Activated CD8-positive, alpha-beta memory T cell treated with anti-CD3 and anti-CD28 coated beads for 4 hours (primary cell): ENCODE measurements around the gene SP140.
A peak's percentile ranks its signal among the peaks of the same experiment; 100 is the strongest.
"Not testable (repeated sequence)": the region's sequence is repeated elsewhere in the genome, so short reads cannot be mapped to it uniquely, and the experiment has no call there.

Experiments used
- DNase-seq, 2 donors: peaks; one replicate each; pipeline ENCODE4 v3.0.0-alpha.2; 2020; ENCODE audit warnings: low read depth in 2 of 2

Gene SP140

GRCh38 chr2:230286048-230286447 lies 60.5 kb downstream of the SP140 start:
- no peak for DNase-seq

- DNase-seq = not testable (repeated sequence)
These were observed 63.8 kb downstream of the SP140 start for GRCh38 chr2:230289311-230289710.

GRCh38 chr2:230295192-230295591 lies 69.7 kb downstream of the SP140 start:
- DNase-seq = no peak

GRCh38 chr2:230296917-230297316 lies 71.4 kb downstream of the SP140 start:
- no peak for DNase-seq

- no peak for DNase-seq
These were observed 74.1 kb downstream of the SP140 start for GRCh38 chr2:230299618-230300017.

GRCh38 chr2:230305416-230306275 lies 80.1 kb downstream of the SP140 start:
- DNase-seq = no peak

GRCh38 chr2:230306474-230306873 lies 80.9 kb downstream of the SP140 start:
- no peak for DNase-seq

GRCh38 chr2:230307485-230307884 lies 81.9 kb downstream of the SP140 start:
- no peak for DNase-seq

- DNase-seq = no peak
These were observed 83.0 kb downstream of the SP140 start for GRCh38 chr2:230308402-230309000.

- DNase-seq = not testable (repeated sequence)
These were observed 85.3 kb downstream of the SP140 start for GRCh38 chr2:230310792-230311191.

- not testable (repeated sequence) for DNase-seq
These were observed 86.1 kb downstream of the SP140 start for GRCh38 chr2:230311634-230312033.

- no peak for DNase-seq
These were observed 87.1 kb downstream of the SP140 start for GRCh38 chr2:230312638-230313037.

- no peak for DNase-seq
These were observed 91.8 kb downstream of the SP140 start for GRCh38 chr2:230317366-230317765.

GRCh38 chr2:230318190-230319121 lies 92.9 kb downstream of the SP140 start:
- DNase-seq = no peak

GRCh38 chr2:230319211-230319862 lies 93.8 kb downstream of the SP140 start:
- peak; percentile 19 to 57 for DNase-seq

GRCh38 chr2:230321031-230321430 lies 95.5 kb downstream of the SP140 start:
- no peak for DNase-seq

GRCh38 chr2:230322561-230323384 lies 97.2 kb downstream of the SP140 start:
- DNase-seq = no peak

GRCh38 chr2:230323385-230324106 lies 98.0 kb downstream of the SP140 start:
- no peak for DNase-seq

GRCh38 chr2:230324503-230324902 lies 99.0 kb downstream of the SP140 start:
- no peak for DNase-seq
